UCSD-AML1 (cell line): ENCODE results near the gene ZNF567.
"Not testable (repeated sequence)": the region's sequence is repeated elsewhere in the genome, so short reads cannot be mapped to it uniquely, and the experiment has no call there.

ENCODE experiments used
- DNase-seq: peaks from one replicate; lab custom pipeline; 2025; ENCODE audit not compliant: unreplicated experiment; lab: John Stamatoyannopoulos, UW

Gene ZNF567

DNA sequence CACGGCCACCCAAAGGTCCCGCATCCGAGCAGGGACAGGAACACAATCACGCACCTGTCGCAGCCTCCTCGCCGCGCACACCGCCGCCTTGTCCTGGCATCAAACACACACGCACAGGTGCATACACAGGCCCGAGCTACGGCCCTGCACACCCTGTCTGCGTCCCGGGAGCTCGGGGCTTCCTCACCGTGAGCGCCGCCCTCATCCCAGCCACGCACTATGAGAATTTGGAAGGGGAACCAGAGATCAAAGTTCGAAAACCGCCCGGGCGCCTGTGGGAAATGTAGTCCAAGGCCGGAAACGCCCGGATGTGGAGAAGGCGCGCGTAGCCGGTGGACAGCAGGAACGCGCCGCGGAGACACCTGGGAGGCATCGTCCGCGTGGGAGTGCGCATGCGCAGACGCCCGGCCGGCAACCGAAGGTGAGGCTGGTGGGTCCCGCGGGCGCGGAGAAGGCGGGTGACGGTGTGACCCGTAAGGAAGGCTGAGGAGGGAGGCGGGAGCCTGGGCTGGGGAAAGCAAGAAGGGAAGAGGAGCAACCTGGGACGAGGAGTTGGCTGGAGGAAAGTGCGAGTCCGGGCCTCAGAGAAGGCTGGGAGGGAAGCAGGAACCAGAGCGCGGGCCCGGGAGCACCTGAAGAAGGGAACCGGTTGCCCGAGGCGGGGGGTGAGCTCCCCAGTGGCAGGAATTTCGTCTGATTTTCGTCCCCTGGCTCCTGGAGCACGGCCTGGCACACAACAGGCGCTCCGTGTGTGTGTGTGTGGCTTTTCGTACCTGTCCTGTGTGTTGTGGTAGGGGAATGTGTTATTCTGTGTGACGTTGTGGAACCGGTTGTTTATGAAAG is at the start of gene ZNF567:
ZNF567 (plus strand) TSS at position 399 of the 843 bp plus-strand sequence. CDS start 7,256 bp downstream, outside the sequence.
- DNase-seq: peak; percentile 96

- DNase-seq: no peak
Observed at GRCh38 chr19:36638862-36639510, 48.4 kb upstream of the ZNF567 start.

- no peak for DNase-seq
Observed at GRCh38 chr19:36646746-36647145, 40.7 kb upstream of the ZNF567 start.

DNA sequence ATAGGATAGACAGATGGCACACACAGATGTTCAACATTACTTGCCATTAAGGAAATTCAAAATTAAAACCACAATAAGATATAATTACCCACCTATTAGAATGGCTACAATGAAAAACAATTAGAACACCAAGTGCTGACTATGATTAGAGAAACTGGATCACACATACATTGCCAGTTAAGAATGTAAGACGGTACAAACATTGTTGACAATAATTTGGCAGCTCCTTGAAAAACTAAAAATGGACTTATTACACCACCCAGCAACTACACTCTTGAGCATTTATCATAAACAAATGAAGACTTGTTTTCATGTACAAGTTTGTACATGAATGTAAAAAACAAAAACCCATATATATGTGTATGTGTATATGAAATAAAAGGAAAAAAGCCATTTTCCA is 34.5 kb upstream of the ZNF567 start:
- no peak for DNase-seq

- no peak for DNase-seq
Observed at GRCh38 chr19:36665832-36666231, 21.6 kb upstream of the ZNF567 start.

DNA sequence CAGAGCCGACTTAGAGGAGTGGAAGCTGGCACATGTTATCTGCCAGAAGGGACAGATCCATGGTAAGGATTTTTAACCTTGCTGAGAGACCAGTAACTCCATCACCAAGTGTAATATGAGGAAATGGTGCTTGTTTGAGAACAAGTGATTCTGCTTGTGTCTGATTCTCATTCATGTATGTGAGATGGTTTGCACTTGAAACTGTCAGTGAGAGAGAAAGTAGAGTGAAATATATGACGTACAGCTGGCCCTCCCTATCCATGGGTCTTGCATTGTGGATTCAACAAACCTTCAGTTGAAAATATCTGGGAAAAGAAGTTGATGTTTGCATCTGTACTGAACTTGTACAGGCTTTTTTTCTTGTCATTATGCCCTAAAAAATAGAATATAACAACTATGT is 18.8 kb upstream of the ZNF567 start:
- DNase-seq: no peak

DNA sequence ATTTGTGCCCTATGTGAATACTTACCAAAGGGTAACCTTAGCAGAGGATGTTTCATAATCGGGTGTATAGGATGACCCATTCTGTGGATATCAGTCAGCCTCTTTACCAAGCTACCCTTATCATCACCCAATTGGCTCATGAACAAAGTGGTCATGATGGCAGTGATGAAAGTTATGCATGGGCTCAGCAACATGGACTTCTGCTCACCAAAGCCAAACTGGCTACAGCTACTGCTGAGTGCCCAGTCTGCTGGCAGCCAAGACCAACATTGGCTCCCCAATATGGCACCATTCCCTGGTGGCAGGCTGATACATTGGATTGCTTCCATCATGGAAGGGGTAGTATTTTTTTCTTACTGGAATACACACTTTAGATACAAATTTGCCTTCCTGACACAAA is 15.0 kb upstream of the ZNF567 start:
- no peak for DNase-seq

GRCh38 chr19:36674201-36674600 is 13.2 kb upstream of the ZNF567 start:
- no peak for DNase-seq

DNA sequence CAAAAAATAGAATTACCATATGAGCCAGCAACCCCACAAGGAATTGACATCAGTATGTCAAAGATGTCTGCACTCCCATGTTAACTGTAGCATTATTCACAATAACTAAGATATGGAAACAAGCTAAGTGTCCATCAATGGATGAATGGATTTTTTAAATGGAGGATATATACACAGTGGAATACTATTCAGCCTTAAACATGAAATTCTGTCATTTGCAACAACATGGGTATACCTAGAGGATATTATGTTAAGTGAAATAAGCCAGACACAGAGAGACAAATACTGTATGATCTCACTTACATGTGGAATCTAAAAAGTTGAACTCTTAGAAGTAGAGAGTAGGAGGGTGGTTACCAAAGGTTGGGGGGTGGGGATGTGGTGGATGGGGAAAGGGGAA is 8.0 kb upstream of the ZNF567 start:
- DNase-seq: no peak

DNA sequence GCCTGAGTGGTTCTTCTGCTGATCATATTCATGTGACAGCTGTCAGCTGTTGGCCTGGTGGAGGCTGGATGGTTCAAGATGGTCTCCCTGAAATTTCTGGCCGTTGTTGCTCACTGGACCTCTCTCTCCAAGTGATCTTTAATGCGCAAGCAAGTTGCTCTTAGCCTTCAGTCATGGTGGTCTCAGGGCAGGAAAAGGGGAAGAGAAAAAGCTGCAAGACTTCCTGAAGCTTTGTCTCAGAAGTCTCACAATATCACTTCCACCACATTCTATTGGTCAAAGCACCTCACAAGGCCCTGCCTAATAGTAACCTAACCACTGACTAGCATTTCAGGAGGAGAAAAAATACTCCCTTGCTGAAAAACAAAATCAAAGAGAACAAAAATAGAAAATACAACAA is 1.6 kb upstream of the ZNF567 start:
- no peak for DNase-seq

DNA sequence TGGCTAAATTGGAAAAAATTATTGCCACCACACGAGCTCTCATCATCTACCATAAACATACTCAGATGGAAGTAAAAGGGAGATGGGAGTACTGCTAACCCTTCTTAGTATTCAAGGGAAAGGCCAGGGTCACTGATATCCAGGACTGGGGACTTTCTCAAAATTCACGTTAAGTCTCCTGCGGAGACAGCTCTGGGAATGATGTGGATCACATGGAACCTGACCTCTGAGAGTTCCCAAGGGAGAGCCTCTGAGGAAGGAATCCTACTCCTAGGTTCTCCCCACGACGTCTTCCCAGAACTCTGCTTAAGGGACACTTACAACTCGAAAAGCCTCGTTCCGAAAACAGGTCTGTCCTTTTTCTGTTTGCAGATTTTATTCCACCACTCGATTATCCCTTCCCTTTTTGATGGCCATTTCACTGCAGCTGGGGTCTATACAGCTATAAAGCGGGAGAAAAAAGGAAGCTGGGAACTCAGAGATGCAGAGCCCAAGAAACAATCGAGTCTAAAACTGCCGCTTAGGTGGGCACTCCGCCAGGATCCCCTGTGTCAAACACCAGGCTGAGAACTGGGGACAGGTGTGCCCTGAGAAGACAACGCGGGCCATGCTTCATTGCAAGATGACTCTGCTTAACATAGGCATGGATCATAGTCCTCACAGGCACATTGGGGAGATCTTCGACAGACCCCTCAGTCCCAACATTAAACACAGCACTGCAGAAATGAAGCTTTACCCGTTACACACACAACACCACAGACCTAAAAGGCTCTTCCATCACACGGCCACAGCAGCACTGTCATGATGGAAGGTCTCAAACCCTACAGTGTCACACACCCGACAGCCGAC is 823 bp upstream of the ZNF567 start:
- DNase-seq: no peak

DNA sequence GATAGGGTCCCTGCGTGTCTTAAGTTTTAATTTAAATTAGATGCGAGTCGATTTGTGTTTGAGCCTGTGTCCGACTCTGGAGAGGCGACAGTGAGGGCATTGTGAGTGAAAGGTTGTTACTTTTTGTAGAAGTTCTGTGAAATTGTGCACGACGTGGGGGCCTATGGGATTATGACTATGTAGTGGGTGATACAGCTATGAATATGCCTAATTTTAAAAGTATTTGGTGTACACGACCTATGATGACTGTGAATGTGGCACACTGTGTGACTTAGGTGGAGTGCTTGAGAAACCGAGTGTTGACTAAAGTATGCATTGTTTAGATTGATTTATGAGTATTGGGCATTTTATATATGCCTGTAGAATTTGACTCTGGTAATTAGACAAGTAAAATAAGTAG is 646 bp downstream of the ZNF567 start:
- no peak for DNase-seq

DNA sequence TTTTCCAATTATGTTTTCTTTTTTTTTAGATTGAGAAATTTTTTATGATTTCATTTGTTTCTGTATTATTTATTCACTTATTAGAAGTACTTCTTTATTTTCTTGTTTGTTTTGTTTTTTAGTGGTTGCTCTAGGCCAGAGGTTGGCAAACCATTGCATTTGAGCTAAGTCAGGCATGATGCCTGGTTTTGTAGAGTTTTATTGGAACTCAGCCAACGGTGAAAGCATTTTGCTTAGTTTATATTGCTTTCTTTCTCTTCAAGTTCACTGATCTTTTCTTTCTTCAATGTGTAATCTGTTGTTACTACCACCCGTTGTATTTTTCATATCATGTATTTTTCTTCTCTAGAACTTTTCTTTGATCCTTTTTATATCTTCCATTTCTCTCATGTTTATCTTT is 19.7 kb downstream of the ZNF567 start:
- no peak for DNase-seq

- no peak for DNase-seq
Observed at GRCh38 chr19:36709423-36709822, 22.0 kb downstream of the ZNF567 start.

- DNase-seq: no peak
Observed at GRCh38 chr19:36719687-36720556, 32.5 kb downstream of the ZNF567 start.

DNA sequence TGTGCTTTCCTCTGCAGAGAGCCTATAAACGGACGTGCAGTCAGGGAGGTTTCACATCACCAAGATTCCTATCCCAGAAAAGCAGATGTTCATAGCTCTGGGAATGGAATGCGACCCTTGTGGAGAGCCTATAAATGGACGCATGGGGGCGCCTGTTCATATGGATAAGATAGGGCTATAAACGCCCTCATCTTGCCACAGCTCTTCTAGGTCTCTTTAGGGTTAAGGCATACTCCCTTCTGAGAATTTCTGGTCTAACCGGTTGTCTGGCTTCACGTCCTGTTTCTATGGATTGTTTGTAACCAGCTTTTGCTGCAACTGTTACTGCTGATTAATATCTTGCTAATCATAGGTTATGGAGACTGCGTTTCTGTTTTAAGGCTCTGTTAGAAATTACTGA is 48.8 kb downstream of the ZNF567 start:
- not testable (repeated sequence) for DNase-seq

GRCh38 chr19:36745870-36746269 is 58.5 kb downstream of the ZNF567 start:
- DNase-seq: no peak

DNA sequence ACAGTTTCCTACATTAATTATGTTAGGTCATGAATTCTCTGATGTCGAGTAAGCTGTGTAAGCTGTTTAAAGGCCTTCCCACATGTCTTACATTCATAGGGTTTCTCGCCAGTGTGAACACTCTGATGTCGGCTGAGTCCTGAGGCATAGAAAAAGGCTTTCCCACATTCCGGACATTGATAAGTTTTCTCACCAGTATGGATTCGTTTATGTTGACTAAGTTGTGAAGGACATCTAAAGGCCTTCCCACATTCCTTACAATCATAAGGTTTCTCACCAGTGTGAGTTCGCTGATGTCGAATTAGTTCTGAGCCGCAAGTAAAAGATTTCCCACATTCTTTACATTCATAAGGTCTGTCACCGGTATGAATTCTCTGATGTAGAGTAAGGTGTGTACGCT is 60.3 kb downstream of the ZNF567 start:
- no peak for DNase-seq

GRCh38 chr19:36748431-36749275 is 61.2 kb downstream of the ZNF567 start:
- DNase-seq: no peak

- not testable (repeated sequence) for DNase-seq
Observed at GRCh38 chr19:36749613-36750012, 62.2 kb downstream of the ZNF567 start.
